Calu3 (cell line): Measurements from ENCODE around the gene HLCS. TPM values are rescaled to one million over a fixed set of nuclear protein-coding genes. Genes with fewer than 3 reads are reported as not detected.
"Not testable (repeated sequence)": the region's sequence is repeated elsewhere in the genome, so short reads cannot be mapped to it uniquely, and the experiment has no call there.

Experiments used
- BruUV-seq: library from RNA; stranded (reverse); fragments of 400-500 nt; replicated peaks from 2 replicates; lab custom pipeline; 2021; lab: Mats Ljungman, UMichigan
- CTCF ChIA-PET: fragments of 300-600 bp; sonication (Branson Sonifier 250); formaldehyde crosslinking; loops from one replicate; lab custom pipeline; 2022; ENCODE audit warnings: antibody characterized with exemption; lab: Charles Lee
- DNase-seq: peaks from one replicate; pipeline ENCODE4 v3.0.0; 2022
- H3K27ac Mint-ChIP-seq: one replicate; pipeline ENCODE4 v1.8.0; 2022; ENCODE audit warnings: mixed read lengths; ENCODE audit not compliant: unreplicated experiment
- H3K27me3 Mint-ChIP-seq: one replicate; pipeline ENCODE4 v1.8.0; 2022; ENCODE audit warnings: mixed read lengths; ENCODE audit not compliant: unreplicated experiment
- H3K36me3 Mint-ChIP-seq: one replicate; pipeline ENCODE4 v1.8.0; 2022; ENCODE audit warnings: mild to moderate bottlenecking, moderate library complexity, mixed read lengths; ENCODE audit not compliant: insufficient read depth, unreplicated experiment
- H3K4me1 Mint-ChIP-seq: one replicate; pipeline ENCODE4 v1.8.0; 2022; ENCODE audit warnings: mild to moderate bottlenecking, low read depth, mixed read lengths; ENCODE audit not compliant: unreplicated experiment
- H3K4me3 Mint-ChIP-seq: one replicate; pipeline ENCODE4 v1.8.0; 2022; ENCODE audit warnings: mild to moderate bottlenecking, low read depth, moderate library complexity, mixed read lengths; ENCODE audit not compliant: unreplicated experiment
- H3K9me3 Mint-ChIP-seq: one replicate; pipeline ENCODE4 v1.8.0; 2022; ENCODE audit warnings: low read depth, mixed read lengths; ENCODE audit not compliant: unreplicated experiment
- CTCF ChIP-seq: fragments of 200-600 bp; IDR thresholded peaks from one replicate; pipeline ENCODE4 v1.8.0; 2022; ENCODE audit warnings: antibody characterized with exemption; ENCODE audit not compliant: unreplicated experiment
- intact Hi-C: fragments of 100-400 bp; cut with micrococcal nuclease; formaldehyde crosslinking; loops from one replicate; pipeline ENCODE4 v1.10.0; 2022; ENCODE audit not compliant: unreplicated experiment
- total RNA-seq: library from RNA; stranded (reverse); gene quantifications from 2 replicates; pipeline ENCODE4 v1.2.3, GENCODE V29; 2022

HLCS gene
- total RNA-seq, 1 experiment from 2014 or later: 18.4 TPM

- CTCF ChIA-PET: no interaction called here
- Mint-ChIP-seq H3K4me3 (no peak overlapping the region), H3K9me3 (no peaks in the 10 kb centered on the region), H3K27ac (no peak overlapping the region), H3K4me1 (no peaks in the 10 kb centered on the region), H3K27me3 (no peaks in the 10 kb centered on the region), H3K36me3 (no peaks in the 10 kb centered on the region)
- intact Hi-C loops: no loop called here
- no peak for DNase-seq
- no peak for TF ChIP-seq CTCF
- no TSS peak for BruUV-seq
Measured at GRCh38 chr21:37000381-37000780, 33.9 kb upstream of the HLCS start.

GRCh38 chr21:36999131-36999898 is 32.8 kb upstream of the HLCS start:
- no peak for DNase-seq
- Mint-ChIP-seq H3K36me3 (no peaks in the 10 kb centered on the region), H3K27me3 (no peaks in the 10 kb centered on the region), H3K27ac (no peak overlapping the region), H3K9me3 (no peaks in the 10 kb centered on the region), H3K4me1 (no peaks in the 10 kb centered on the region), H3K4me3 (no peak overlapping the region)
- BruUV-seq: no TSS peak
- CTCF ChIA-PET: no interaction called here
- no peak for TF ChIP-seq CTCF
- intact Hi-C loops: no loop called here

- BruUV-seq, CTCF ChIA-PET, H3K9me3 Mint-ChIP-seq, H3K4me1 Mint-ChIP-seq, H3K4me3 Mint-ChIP-seq, H3K27me3 Mint-ChIP-seq, DNase-seq, intact Hi-C loops, H3K27ac Mint-ChIP-seq, H3K36me3 Mint-ChIP-seq: not testable (repeated sequence)
Measured at GRCh38 chr21:36995285-36995684, 28.8 kb upstream of the HLCS start.

GRCh38 chr21:36994501-36995158 is 28.2 kb upstream of the HLCS start:
- intact Hi-C loops: no loop called here
- CTCF ChIA-PET: no interaction called here
- H3K27ac Mint-ChIP-seq: no peak overlapping the region
- H3K4me3 Mint-ChIP-seq: no peak overlapping the region
- no peak for DNase-seq
- TF ChIP-seq CTCF: no peak
- peaks cover 8% of the 10 kb centered on the region for H3K36me3 Mint-ChIP-seq
- BruUV-seq: no TSS peak
- no peaks in the 10 kb centered on the region for H3K9me3 Mint-ChIP-seq
- no peaks in the 10 kb centered on the region for H3K27me3 Mint-ChIP-seq
- no peaks in the 10 kb centered on the region for H3K4me1 Mint-ChIP-seq

GRCh38 chr21:36992671-36993070 is 26.2 kb upstream of the HLCS start:
- CTCF ChIA-PET: no interaction called here
- BruUV-seq: no TSS peak

More at GRCh38 chr21:36992671-36993070, 26.2 kb upstream of the HLCS start:
- no peak for TF ChIP-seq CTCF
- intact Hi-C loops: no loop called here
- Mint-ChIP-seq H3K4me3 (no peak overlapping the region), H3K27ac (no peak overlapping the region), H3K27me3 (no peaks in the 10 kb centered on the region), H3K4me1 (peaks cover 8% of the 10 kb centered on the region), H3K36me3 (peaks cover 12% of the 10 kb centered on the region), H3K9me3 (no peaks in the 10 kb centered on the region)
- no peak for DNase-seq
